ENCODE measurements around the gene EZR. TPM values are rescaled to one million over a fixed set of nuclear protein-coding genes. Genes with fewer than 3 reads are reported as not detected.
A peak's percentile ranks its signal among the peaks of the same experiment; 100 is the strongest.

EZR gene
- total and polyA plus RNA-seq, 9 of the 15 experiments (the other 6 are each of a cell fraction or from before 2014, with no cell fraction given) = 36.5 to 162 (median 104) TPM

- 0 out of 4 replicates have a peak, but pooled peaks of 1 of the 2 experiments have one; percentile 23 for TF ChIP-seq FOXK2 (conservative IDR thresholded peaks at IDR 0.05 in 1 of 2, IDR thresholded peaks at IDR 0.05 in 1 of 2; ENCODE audit: low read depth in 2 of 2)
- TF ChIP-seq, protein P1, sequence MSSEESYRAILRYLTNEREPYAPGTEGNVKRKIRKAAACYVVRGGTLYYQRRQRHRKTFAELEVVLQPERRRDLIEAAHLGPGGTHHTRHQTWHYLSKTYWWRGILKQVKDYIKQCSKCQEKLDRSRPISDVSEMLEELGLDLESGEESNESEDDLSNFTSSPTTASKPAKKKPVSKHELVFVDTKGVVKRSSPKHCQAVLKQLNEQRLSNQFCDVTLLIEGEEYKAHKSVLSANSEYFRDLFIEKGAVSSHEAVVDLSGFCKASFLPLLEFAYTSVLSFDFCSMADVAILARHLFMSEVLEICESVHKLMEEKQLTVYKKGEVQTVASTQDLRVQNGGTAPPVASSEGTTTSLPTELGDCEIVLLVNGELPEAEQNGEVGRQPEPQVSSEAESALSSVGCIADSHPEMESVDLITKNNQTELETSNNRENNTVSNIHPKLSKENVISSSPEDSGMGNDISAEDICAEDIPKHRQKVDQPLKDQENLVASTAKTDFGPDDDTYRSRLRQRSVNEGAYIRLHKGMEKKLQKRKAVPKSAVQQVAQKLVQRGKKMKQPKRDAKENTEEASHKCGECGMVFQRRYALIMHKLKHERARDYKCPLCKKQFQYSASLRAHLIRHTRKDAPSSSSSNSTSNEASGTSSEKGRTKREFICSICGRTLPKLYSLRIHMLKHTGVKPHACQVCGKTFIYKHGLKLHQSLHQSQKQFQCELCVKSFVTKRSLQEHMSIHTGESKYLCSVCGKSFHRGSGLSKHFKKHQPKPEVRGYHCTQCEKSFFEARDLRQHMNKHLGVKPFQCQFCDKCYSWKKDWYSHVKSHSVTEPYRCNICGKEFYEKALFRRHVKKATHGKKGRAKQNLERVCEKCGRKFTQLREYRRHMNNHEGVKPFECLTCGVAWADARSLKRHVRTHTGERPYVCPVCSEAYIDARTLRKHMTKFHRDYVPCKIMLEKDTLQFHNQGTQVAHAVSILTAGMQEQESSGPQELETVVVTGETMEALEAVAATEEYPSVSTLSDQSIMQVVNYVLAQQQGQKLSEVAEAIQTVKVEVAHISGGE (CRISPR knock-in tag; IDR thresholded peaks at IDR 0.05) = no peak
- TF ChIP-seq ZNF282 (CRISPR knock-in tag; IDR thresholded peaks at IDR 0.05) = no peak
- 0 out of 2 replicates have a peak, but pooled peaks have one; percentile 47 for TF ChIP-seq TRIM25 (IDR thresholded peaks at IDR 0.05; ENCODE audit: borderline replicate concordance)
- no peak for TF ChIP-seq MEF2D (tag; conservative IDR thresholded peaks at IDR 0.05; ENCODE audit: low read depth)
- 0 out of 2 replicates have a peak, but pooled peaks have one; percentile 49 for TF ChIP-seq HBP1 (CRISPR knock-in tag; IDR thresholded peaks at IDR 0.05)
- TF ChIP-seq ZKSCAN1 (IDR thresholded peaks at IDR 0.05; ENCODE audit: low read depth, low read length) = no peak
- TF ChIP-seq, protein P2, sequence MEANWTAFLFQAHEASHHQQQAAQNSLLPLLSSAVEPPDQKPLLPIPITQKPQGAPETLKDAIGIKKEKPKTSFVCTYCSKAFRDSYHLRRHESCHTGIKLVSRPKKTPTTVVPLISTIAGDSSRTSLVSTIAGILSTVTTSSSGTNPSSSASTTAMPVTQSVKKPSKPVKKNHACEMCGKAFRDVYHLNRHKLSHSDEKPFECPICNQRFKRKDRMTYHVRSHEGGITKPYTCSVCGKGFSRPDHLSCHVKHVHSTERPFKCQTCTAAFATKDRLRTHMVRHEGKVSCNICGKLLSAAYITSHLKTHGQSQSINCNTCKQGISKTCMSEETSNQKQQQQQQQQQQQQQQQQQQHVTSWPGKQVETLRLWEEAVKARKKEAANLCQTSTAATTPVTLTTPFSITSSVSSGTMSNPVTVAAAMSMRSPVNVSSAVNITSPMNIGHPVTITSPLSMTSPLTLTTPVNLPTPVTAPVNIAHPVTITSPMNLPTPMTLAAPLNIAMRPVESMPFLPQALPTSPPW (CRISPR knock-in tag; IDR thresholded peaks at IDR 0.05) = 0 out of 2 replicates have a peak, but pooled peaks have one; percentile 14
- no peak for TF ChIP-seq ZNF121 (CRISPR knock-in tag; conservative IDR thresholded peaks at IDR 0.05)
- TF ChIP-seq SAP30 (IDR thresholded peaks at IDR 0.05; ENCODE audit: borderline replicate concordance, insufficient read depth, low read depth, low read length, poor library complexity, severe bottlenecking) = no peak
- no peak for TF ChIP-seq HMG20A (CRISPR knock-in tag; conservative IDR thresholded peaks at IDR 0.05)
- TF ChIP-seq, protein P3, sequence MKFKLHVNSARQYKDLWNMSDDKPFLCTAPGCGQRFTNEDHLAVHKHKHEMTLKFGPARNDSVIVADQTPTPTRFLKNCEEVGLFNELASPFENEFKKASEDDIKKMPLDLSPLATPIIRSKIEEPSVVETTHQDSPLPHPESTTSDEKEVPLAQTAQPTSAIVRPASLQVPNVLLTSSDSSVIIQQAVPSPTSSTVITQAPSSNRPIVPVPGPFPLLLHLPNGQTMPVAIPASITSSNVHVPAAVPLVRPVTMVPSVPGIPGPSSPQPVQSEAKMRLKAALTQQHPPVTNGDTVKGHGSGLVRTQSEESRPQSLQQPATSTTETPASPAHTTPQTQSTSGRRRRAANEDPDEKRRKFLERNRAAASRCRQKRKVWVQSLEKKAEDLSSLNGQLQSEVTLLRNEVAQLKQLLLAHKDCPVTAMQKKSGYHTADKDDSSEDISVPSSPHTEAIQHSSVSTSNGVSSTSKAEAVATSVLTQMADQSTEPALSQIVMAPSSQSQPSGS (CRISPR knock-in tag; IDR thresholded peaks at IDR 0.05) = no peak
- TF ChIP-seq SRF (CRISPR knock-in tag; IDR thresholded peaks at IDR 0.05) = no peak
These were observed 31.0 kb upstream of the EZR start (continued) for GRCh38 chr6:158849899-158850806.
